Adrenal gland (tissue), 12 donors: Measurements from ENCODE around the gene MAML2. TPM values are rescaled to one million over a fixed set of nuclear protein-coding genes. Genes with fewer than 3 reads are reported as not detected.

ENCODE experiments used
- DNase-seq, 7 donors: peaks; one replicate each; pipeline ENCODE4 v3.0.0-alpha.2; 2019 to 2020
- H3K27ac ChIP-seq, 5 donors: fragments of 200-600 bp; sonication (generic) in 4 of 5; 1 replicate in 3 of 5; 2 replicates in 2 of 5; pipeline versions ENCODE4 v1.5.1 to v1.8.0; 2016 to 2020; ENCODE audit warnings: mild to moderate bottlenecking in 1 of 5
- H3K27me3 ChIP-seq: fragments of 200-600 bp; 2 replicates; pipeline ENCODE4 v1.8.0; 2021
- H3K36me3 ChIP-seq, 2 donors: fragments of 200-600 bp; replicated peaks in 1 of 2; 1 replicate in 1 of 2; 2 replicates in 1 of 2; pipeline versions ENCODE4 v1.5.1 to v1.8.0; 2018 to 2022
- H3K4me1 ChIP-seq, 2 donors: fragments of 200-600 bp; replicated peaks in 1 of 2; 1 replicate in 1 of 2; 2 replicates in 1 of 2; pipeline versions ENCODE4 v1.5.1 to v1.8.0; 2018 to 2021
- H3K4me3 ChIP-seq, 4 donors: fragments of 200-600 bp; sonication (generic) in 3 of 4; one replicate each; pipeline ENCODE4 v1.5.1; 2016 to 2018
- H3K9me3 ChIP-seq, 3 donors: fragments of 200-600 bp; sonication (generic) in 1 of 3; replicated peaks in 1 of 3; 1 replicate in 2 of 3; 2 replicates in 1 of 3; pipeline versions ENCODE4 v1.5.1 to v1.8.0; 2016 to 2021
- CTCF ChIP-seq, 6 experiments: fragments of 450-650 bp in 4 of 6; fragments of 200-600 bp in 2 of 6; sonication (generic) in 1 of 6; IDR thresholded peaks; 1 replicate in 5 of 6; 2 replicates in 1 of 6; pipeline versions ENCODE4 v1.5.1 to v1.8.0; 2016 to 2021; ENCODE audit warnings: antibody characterized with exemption in 6 of 6, mild to moderate bottlenecking in 2 of 6, moderate library complexity in 1 of 6
- POLR2A ChIP-seq, 2 donors: fragments of 450-650 bp; IDR thresholded peaks; one replicate each; pipeline ENCODE4 v1.6.1; 2017; ENCODE audit warnings: antibody characterized with exemption in 2 of 2, mild to moderate bottlenecking in 2 of 2, moderate library complexity in 1 of 2
- WGBS, 4 donors: extraction: QIAGEN DNeasy Blood & Tissue Kit in 2 of 4; methylation state at CpG; one replicate each; pipeline versions ENCODE4 v1.1.5 to v1.1.7; 2013 to 2017; 5-methylcytosine and 5-hydroxymethylcytosine counted together
- intact Hi-C, 2 donors: fragments of 100-400 bp; cut with DNase I; formaldehyde crosslinking; loops; one replicate each; pipeline versions ENCODE4 v1.14.1 to v1.15.0; 2022 to 2023
- polyA plus RNA-seq, 3 donors: library from polyadenylated mRNA; stranded (reverse); fragments of 200-250 nt in 2 of 3; fragments of 350-450 nt in 1 of 3; fragmentation: Illumina TruSeq in 1 of 3; extraction: RNeasy Lipid Tissue Mini Kit (QIAGEN cat#74804) in 1 of 3; gene quantifications; one replicate each; pipeline ENCODE4 v1.2.3, GENCODE V29; 2013 to 2014
- total RNA-seq, 9 donors: library from RNA; depleted of rRNA in 4 of 9; stranded (reverse); fragments of >200 nt in 4 of 9; fragments of 120-200 nt in 1 of 9; fragmentation: NEBNext Ultra II Directional in 1 of 9; extraction: Animal tissue kit (Norgen Biotek cat#: 25700) in 1 of 9; gene quantifications; one replicate each; pipeline versions ENCODE4 v1.1.0 to v1.2.4, GENCODE V29; 2013 to 2023
- donor health status: healthy with polysubstance abuse.
- donor health status: Bipolar disorder and iron deficiency.
- donor health status: DM: yes; HTN: yes; CAD: no.
- donor health status: DM: no; HTN: no; CAD: no.
- donor health status: DM: no; HTN: no; CAD: no.
- donor health status: DM: yes; HTN: yes; CAD: no.

Gene MAML2
- total and polyA plus RNA-seq, 12 donors: 1.4 to 19.4 (median 7.6) TPM

GRCh38 chr11:96126917-96127595 is 215.9 kb downstream of the MAML2 start:
- no peaks in the 10 kb centered on the region for H3K9me3 ChIP-seq
- no peak overlapping the region for H3K4me3 ChIP-seq
- 68 to 80% (median 70%) methylated on average over 4 of the region's 4 CpGs for WGBS, 4 donors
- no peaks in the 10 kb centered on the region for H3K27me3 ChIP-seq
- H3K27ac ChIP-seq: no peak overlapping the region
- intact Hi-C loops: no loop called here
- H3K36me3 ChIP-seq: no peaks in the 10 kb centered on the region
- DNase-seq: no peak
- H3K4me1 ChIP-seq: peaks cover 0 to 8% of the 10 kb centered on the region in 2 donors
- TF ChIP-seq POLR2A (IDR thresholded peaks at IDR 0.05) (no peak), CTCF (IDR thresholded peaks at IDR 0.05) (no peak)

DNA sequence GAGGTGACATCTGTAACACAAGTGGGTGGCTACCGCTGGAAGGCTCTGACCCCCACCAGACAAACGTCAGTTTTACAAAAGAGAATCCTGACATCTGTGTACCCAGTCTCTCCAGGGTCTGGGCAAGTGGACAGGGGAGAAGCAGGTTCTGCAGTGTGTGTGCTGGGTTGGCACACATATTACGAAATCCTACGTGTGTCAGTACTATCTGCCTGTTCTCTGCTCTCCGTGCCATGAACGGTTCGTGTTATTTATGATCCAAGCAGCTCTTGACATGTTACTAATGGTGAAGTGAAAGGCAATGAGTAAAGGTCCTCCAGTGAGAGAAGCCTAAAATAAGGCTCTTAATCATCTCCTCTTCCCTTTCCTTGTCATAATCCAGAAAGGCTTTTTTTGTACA is 217.6 kb downstream of the MAML2 start:
- WGBS, 4 donors: 74 to 87% (median 78%) methylated on average over 7 of the region's 7 CpGs
- intact Hi-C loops: no loop called here
- no peak for TF ChIP-seq CTCF (IDR thresholded peaks at IDR 0.05)
- no peak for TF ChIP-seq POLR2A (IDR thresholded peaks at IDR 0.05)

GRCh38 chr11:96124155-96124554 is 218.8 kb downstream of the MAML2 start:
- Histone ChIP-seq H3K36me3 (no peaks in the 10 kb centered on the region), H3K27me3 (no peaks in the 10 kb centered on the region), H3K4me3 (no peak overlapping the region), H3K9me3 (no peaks in the 10 kb centered on the region), H3K27ac (no peak overlapping the region), H3K4me1 (peaks cover 0 to 8% of the 10 kb centered on the region in 2 donors)
- TF ChIP-seq CTCF (IDR thresholded peaks at IDR 0.05) (no peak), POLR2A (IDR thresholded peaks at IDR 0.05) (no peak)
- no peak for DNase-seq
- intact Hi-C loops: no loop called here
- WGBS, 4 donors: 88 to 98% (median 91%) methylated on average over 2 of the region's 2 CpGs

More for the DNA sequence above, 217.6 kb downstream of the MAML2 start:
- Histone ChIP-seq H3K27ac (no peak overlapping the region), H3K9me3 (no peaks in the 10 kb centered on the region), H3K4me1 (peaks cover 0 to 8% of the 10 kb centered on the region in 2 donors), H3K27me3 (no peaks in the 10 kb centered on the region), H3K4me3 (no peak overlapping the region), H3K36me3 (no peaks in the 10 kb centered on the region)
- peak in 1 of 7 donors; percentile 16 for DNase-seq

DNA sequence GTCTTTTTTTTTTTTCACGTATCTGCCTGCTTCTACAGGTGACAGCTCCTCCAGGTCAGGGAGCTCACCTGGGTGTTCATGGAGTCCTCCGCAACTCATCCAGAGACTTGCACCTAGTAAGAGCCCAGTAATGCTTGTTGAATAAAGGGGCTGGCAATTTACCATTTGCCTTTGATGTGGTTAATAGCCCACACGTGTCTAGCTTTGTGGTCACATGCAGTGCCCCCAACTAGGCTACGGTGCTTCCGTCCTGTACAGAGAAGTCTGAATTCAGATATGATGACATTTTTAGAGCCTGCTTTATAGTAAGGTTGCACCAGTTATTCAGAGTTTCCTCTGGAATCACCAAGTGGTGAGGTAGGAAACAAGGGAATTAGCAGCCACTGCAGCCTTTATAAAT is 219.7 kb downstream of the MAML2 start:
- WGBS, 4 donors: 89 to 92% (median 91%) methylated on average over 5 of the region's 5 CpGs
- Histone ChIP-seq H3K27me3 (no peaks in the 10 kb centered on the region), H3K9me3 (no peaks in the 10 kb centered on the region), H3K27ac (no peak overlapping the region), H3K4me1 (peaks cover 0 to 8% of the 10 kb centered on the region in 2 donors), H3K4me3 (no peak overlapping the region), H3K36me3 (no peaks in the 10 kb centered on the region)
- DNase-seq: no peak
- TF ChIP-seq POLR2A (IDR thresholded peaks at IDR 0.05) (no peak), CTCF (IDR thresholded peaks at IDR 0.05) (no peak)
- intact Hi-C loops: no loop called here
